Measurements from ENCODE around the gene BATF2. TPM values are rescaled to one million over a fixed set of nuclear protein-coding genes. Genes with fewer than 3 reads are reported as not detected.

Gene BATF2
- total RNA-seq, 4 donors from 2014 or later = 0.63 to 9.6 (median 1.5) TPM

DNA sequence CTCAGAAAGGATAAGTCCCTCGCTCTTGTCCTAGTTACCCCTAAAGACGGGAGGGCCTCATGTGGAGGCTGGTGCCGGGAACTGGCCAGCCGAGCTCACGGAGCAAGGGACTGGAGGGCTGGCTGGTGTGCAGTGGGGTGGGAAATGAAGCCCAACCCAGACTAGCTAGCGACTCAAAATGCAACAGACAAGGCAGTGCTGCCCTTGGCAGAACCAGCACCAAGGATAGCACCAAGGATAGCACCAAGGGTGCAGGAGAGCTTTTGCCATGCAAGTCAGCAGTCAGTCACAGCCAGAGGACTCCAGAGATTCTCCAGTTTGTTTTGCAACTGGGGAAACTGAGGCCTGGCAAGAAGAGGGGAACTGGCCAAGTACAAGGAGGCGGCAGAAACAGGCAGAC is 6.5 kb upstream of the BATF2 start:
- no peak for DNase-seq (ENCODE audit: low spot score in 2 of 2)
- TF ChIP-seq POLR2A (IDR thresholded peaks at IDR 0.05) (no peak), EP300 (IDR thresholded peaks at IDR 0.05) (no peak), CTCF (IDR thresholded peaks at IDR 0.05) (no peak)
- Histone ChIP-seq H3K27ac (no peak overlapping the region), H3K9me3 (no peaks in the 10 kb centered on the region), H3K4me1 (no peaks in the 10 kb centered on the region), H3K36me3 (no peaks in the 10 kb centered on the region), H3K27me3 (no peaks in the 10 kb centered on the region), H3K4me3 (no peak overlapping the region)
- 63% methylated on average over 7 of the region's 7 CpGs for WGBS, 2 donors

DNA sequence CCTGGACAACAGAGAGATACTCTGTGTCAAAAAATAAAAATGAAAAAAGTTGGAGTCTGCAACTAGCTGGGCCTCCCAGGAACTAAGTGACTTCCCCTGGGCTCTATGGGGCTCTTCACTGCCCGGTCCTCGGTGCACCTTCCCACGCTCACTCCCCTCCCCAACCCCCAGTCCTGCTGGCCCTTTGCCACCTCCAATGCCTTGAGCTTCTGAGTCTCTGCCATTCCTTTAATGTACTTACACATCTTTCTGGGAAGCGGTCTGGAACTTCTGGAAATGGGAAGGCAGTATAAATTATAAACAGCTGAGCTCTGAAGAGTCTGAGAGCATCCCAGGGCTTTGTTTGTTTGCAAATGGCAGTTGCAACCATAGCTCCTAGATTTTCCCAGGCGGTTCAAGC is 5.9 kb upstream of the BATF2 start:
- no peak for DNase-seq (ENCODE audit: low spot score in 2 of 2)
- no peaks in the 10 kb centered on the region for H3K9me3 ChIP-seq
- no peaks in the 10 kb centered on the region for H3K36me3 ChIP-seq
- H3K27me3 ChIP-seq = no peaks in the 10 kb centered on the region
- WGBS, 2 donors = 45 to 48% methylated on average over 5 of the region's 5 CpGs
- no peaks in the 10 kb centered on the region for H3K4me1 ChIP-seq
- TF ChIP-seq CTCF (IDR thresholded peaks at IDR 0.05) = no peak
- TF ChIP-seq EP300 (IDR thresholded peaks at IDR 0.05) = no peak
- TF ChIP-seq POLR2A (IDR thresholded peaks at IDR 0.05) = no peak
- H3K4me3 ChIP-seq = no peak overlapping the region
- no peak overlapping the region for H3K27ac ChIP-seq

- DNase-seq (ENCODE audit: low spot score in 2 of 2) = no peak
- no peak for TF ChIP-seq CTCF (IDR thresholded peaks at IDR 0.05)
- TF ChIP-seq POLR2A (IDR thresholded peaks at IDR 0.05) = no peak
- no peak for TF ChIP-seq EP300 (IDR thresholded peaks at IDR 0.05)
- Histone ChIP-seq H3K4me3 (no peak overlapping the region), H3K27me3 (no peaks in the 10 kb centered on the region), H3K27ac (peak overlapping the region in 1 of 4 donors; percentile 54), H3K36me3 (no peaks in the 10 kb centered on the region), H3K9me3 (no peaks in the 10 kb centered on the region), H3K4me1 (peaks cover 0 to 15% (median 4%) of the 10 kb centered on the region in 4 donors)
- WGBS, 2 donors = 60 to 67% methylated on average over 1 of the region's 1 CpG
These were observed 2.7 kb upstream of the BATF2 start for GRCh38 chr11:64999478-64999877.

- Histone ChIP-seq H3K4me1 (peaks cover 0 to 15% (median 4%) of the 10 kb centered on the region in 4 donors), H3K27me3 (no peaks in the 10 kb centered on the region), H3K36me3 (no peaks in the 10 kb centered on the region), H3K27ac (peak overlapping the region in 1 of 4 donors; percentile 54), H3K4me3 (no peak overlapping the region), H3K9me3 (no peaks in the 10 kb centered on the region)
- DNase-seq (ENCODE audit: low spot score in 2 of 2) = no peak
- WGBS, 2 donors = 62 to 77% methylated on average over 9 of the region's 9 CpGs
- TF ChIP-seq EP300 (IDR thresholded peaks at IDR 0.05) (no peak), POLR2A (IDR thresholded peaks at IDR 0.05) (no peak), CTCF (IDR thresholded peaks at IDR 0.05) (no peak)
These were observed 2.1 kb upstream of the BATF2 start for GRCh38 chr11:64998690-64999431.

DNA sequence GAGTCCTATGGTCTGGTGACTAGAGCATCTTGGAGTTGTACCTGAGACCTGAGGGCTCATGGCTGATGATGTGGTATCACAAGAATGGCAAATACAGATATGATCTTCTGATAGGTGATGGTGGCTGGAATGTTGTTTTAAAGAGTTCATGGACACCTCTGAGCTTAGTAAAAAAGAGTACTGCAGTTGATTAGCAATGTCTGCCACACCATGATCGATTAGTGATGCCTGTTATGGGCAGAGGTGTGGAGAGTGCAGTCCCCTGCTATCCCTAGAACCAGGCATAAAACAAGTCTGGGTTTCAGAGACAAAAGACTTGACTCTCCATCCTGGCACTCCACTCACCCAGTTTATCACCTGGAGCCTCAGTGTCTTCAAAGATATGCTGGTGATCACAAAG is 1.4 kb upstream of the BATF2 start:
- no peaks in the 10 kb centered on the region for H3K9me3 ChIP-seq
- H3K27ac ChIP-seq = peak overlapping the region in 1 of 4 donors; percentile 54
- H3K36me3 ChIP-seq = no peaks in the 10 kb centered on the region
- no peak for DNase-seq (ENCODE audit: low spot score in 2 of 2)
- no peak overlapping the region for H3K4me3 ChIP-seq
- no peaks in the 10 kb centered on the region for H3K27me3 ChIP-seq
- H3K4me1 ChIP-seq = peaks cover 0 to 15% (median 4%) of the 10 kb centered on the region in 4 donors
- TF ChIP-seq EP300 (IDR thresholded peaks at IDR 0.05) (no peak), CTCF (IDR thresholded peaks at IDR 0.05) (no peak), POLR2A (IDR thresholded peaks at IDR 0.05) (no peak)
- WGBS, 2 donors = 93 to 100% methylated on average over 1 of the region's 1 CpG

Measured in tibial nerve (tissue), 4 donors.